GM12878 (cell line): ENCODE data around the gene PPP2R2D. TPM values are rescaled to one million over a fixed set of nuclear protein-coding genes. Genes with fewer than 3 reads are reported as not detected.

Experiments
- ATF7 ChIP-seq: fragments of 450-650 bp; IDR thresholded peaks from 2 replicates; pipeline ENCODE4 v1.6.1; 2016; ENCODE audit warnings: low read depth, mild to moderate bottlenecking
- BCL11A ChIP-seq: IDR thresholded peaks from 2 replicates; pipeline ENCODE4 v1.6.1; 2011; ENCODE audit warnings: low read depth, low read length
- BHLHE40 ChIP-seq, 2 experiments: fragments of 450-650 bp in 1 of 2; IDR thresholded peaks; 2 replicates each; pipeline ENCODE4 v1.6.1; 2011 to 2017; ENCODE audit warnings: low read depth in 2 of 2, borderline replicate concordance in 1 of 2, improper control_type of control experiment in 1 of 2, low read length in 1 of 2, mild to moderate bottlenecking in 1 of 2
- CREB1 ChIP-seq: IDR thresholded peaks from 2 replicates; pipeline ENCODE4 v1.6.1; 2012; ENCODE audit warnings: low read depth, mild to moderate bottlenecking, inconsistent platforms
- CREM ChIP-seq: IDR thresholded peaks from 2 replicates; pipeline ENCODE4 v1.6.1; 2014; ENCODE audit warnings: antibody characterized with exemption, low read depth
- ETV6 ChIP-seq, 2 experiments: fragments of 450-650 bp in 1 of 2; IDR thresholded peaks in 1 of 2; conservative IDR thresholded peaks in 1 of 2; 2 replicates each; pipeline ENCODE4 v1.6.1; 2014; ENCODE audit warnings: antibody characterized with exemption in 1 of 2, borderline replicate concordance in 1 of 2, low read depth in 1 of 2, mild to moderate bottlenecking in 1 of 2, moderate library complexity in 1 of 2
- FOS ChIP-seq: IDR thresholded peaks from 3 replicates; pipeline ENCODE4 v1.6.1; 2011; ENCODE audit warnings: borderline replicate concordance; ENCODE audit not compliant: insufficient read length; ENCODE audit errors: extremely low read depth
- FOXK2 ChIP-seq: fragments of 450-650 bp; IDR thresholded peaks from 2 replicates; pipeline ENCODE4 v1.6.1; 2017; ENCODE audit warnings: mild to moderate bottlenecking, moderate library complexity
- IKZF1 ChIP-seq: fragments of 450-650 bp; conservative IDR thresholded peaks from 2 replicates; pipeline ENCODE4 v1.6.1; 2017; ENCODE audit warnings: antibody characterized with exemption, mild to moderate bottlenecking
- JUNB ChIP-seq: IDR thresholded peaks from 2 replicates; pipeline ENCODE4 v1.6.1; 2016; ENCODE audit warnings: antibody characterized with exemption, mild to moderate bottlenecking
- KDM1A ChIP-seq: fragments of 200-600 bp; sonication (generic); IDR thresholded peaks from 2 replicates; pipeline ENCODE4 v1.6.1; 2016; ENCODE audit warnings: borderline replicate concordance
- MTA3 ChIP-seq: IDR thresholded peaks from 2 replicates; pipeline ENCODE4 v1.6.1; 2012; ENCODE audit warnings: low read length, inconsistent platforms, borderline replicate concordance
- NFIC ChIP-seq: IDR thresholded peaks from 2 replicates; pipeline ENCODE4 v1.6.1; 2012; ENCODE audit warnings: low read depth, mild to moderate bottlenecking, inconsistent platforms, low read length, moderate library complexity
- NFXL1 ChIP-seq: fragments of 450-650 bp; IDR thresholded peaks from 2 replicates; pipeline ENCODE4 v1.6.1; 2017; ENCODE audit warnings: antibody characterized with exemption, mild to moderate bottlenecking, borderline replicate concordance
- STAT3 ChIP-seq: IDR thresholded peaks from 2 replicates; pipeline ENCODE4 v1.6.1; 2011; ENCODE audit warnings: low read depth, low read length, improper control_type of control experiment
- TCF3 ChIP-seq: IDR thresholded peaks from 2 replicates; pipeline ENCODE4 v1.6.1; 2012; ENCODE audit warnings: low read depth, mild to moderate bottlenecking, low read length, borderline replicate concordance; ENCODE audit not compliant: insufficient read depth
- YY1 ChIP-seq: IDR thresholded peaks from 2 replicates; pipeline ENCODE4 v1.6.1; 2011; ENCODE audit warnings: low read depth, mild to moderate bottlenecking, low read length
- ZSCAN29 ChIP-seq: fragments of 450-650 bp; IDR thresholded peaks from 2 replicates; pipeline ENCODE4 v1.6.1; 2017; ENCODE audit warnings: mild to moderate bottlenecking, moderate library complexity
- polyA plus RNA-seq, 11 experiments: library from polyadenylated mRNA; depleted of rRNA in 4 of 11; unstranded in 6 of 11; stranded (reverse) in 5 of 11; fragments of >200 nt; fragmentation: Nextera tagmentation in 4 of 11; fragmentation: Illumina TruSeq in 1 of 11; extraction: Ambion mirVana in 4 of 11; extraction: Trizol in 1 of 11; gene quantifications; 1 replicate in 1 of 11; 2 replicates in 10 of 11; pipeline versions ENCODE4 v1.2.1 to v1.2.3, GENCODE V29; 2011 to 2016; ENCODE audit warnings: inconsistent platforms in 2 of 11, missing spikeins in 2 of 11, low read depth in 1 of 11
- total RNA-seq, 4 experiments: library from RNA; depleted of rRNA in 3 of 4; stranded (reverse); fragments of >200 nt in 3 of 4; fragmentation: Illumina TruSeq in 1 of 4; extraction: Trizol in 1 of 4; gene quantifications; 2 replicates each; pipeline versions ENCODE4 v1.2.1 to v1.2.3, GENCODE V29; 2013 to 2021
- TF ChIP-seq, protein P1 (sequence below): fragments of 450-650 bp; IDR thresholded peaks from 2 replicates; pipeline ENCODE4 v1.6.1; 2016; ENCODE audit warnings: mild to moderate bottlenecking
- TF ChIP-seq, protein P2 (sequence below): fragments of 450-650 bp; formaldehyde crosslinking; IDR thresholded peaks from 2 replicates; pipeline ENCODE4 v1.4.0; 2022; ENCODE audit warnings: mild to moderate bottlenecking, moderate library complexity
- TF ChIP-seq, protein P3 (sequence below): IDR thresholded peaks from 2 replicates; pipeline ENCODE4 v1.6.1; 2012; ENCODE audit warnings: low read length, inconsistent platforms

PPP2R2D gene
- total and polyA plus RNA-seq, 10 of the 15 experiments (the other 5 are each of a cell fraction or from before 2014, with no cell fraction given), result 2.8 to 41.9 (median 21.8) TPM

DNA sequence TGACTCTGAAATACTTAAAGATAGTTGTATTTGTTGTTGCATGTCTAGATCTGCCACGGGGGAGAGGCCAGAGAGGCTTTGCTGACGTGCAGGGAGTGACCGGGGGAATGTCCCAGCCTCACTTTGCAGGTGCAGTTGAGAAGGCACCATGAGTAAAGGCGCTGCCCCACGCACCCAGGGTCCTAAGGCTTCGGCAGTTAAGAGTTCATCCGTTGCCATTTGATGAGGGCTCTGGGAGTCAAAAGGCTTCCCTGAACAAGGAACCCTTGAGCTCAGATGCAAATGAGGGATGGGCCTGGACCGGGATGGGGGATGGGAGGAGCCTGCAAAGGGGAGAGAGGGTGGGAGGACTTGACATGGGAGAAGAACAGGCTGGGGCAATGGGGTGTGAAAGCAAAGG lies 20.4 kb downstream of the PPP2R2D start (continued):
- TF ChIP-seq, protein P1, sequence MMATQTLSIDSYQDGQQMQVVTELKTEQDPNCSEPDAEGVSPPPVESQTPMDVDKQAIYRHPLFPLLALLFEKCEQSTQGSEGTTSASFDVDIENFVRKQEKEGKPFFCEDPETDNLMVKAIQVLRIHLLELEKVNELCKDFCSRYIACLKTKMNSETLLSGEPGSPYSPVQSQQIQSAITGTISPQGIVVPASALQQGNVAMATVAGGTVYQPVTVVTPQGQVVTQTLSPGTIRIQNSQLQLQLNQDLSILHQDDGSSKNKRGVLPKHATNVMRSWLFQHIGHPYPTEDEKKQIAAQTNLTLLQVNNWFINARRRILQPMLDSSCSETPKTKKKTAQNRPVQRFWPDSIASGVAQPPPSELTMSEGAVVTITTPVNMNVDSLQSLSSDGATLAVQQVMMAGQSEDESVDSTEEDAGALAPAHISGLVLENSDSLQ, result peak; percentile 16; the same call in 1 of the 2 replicates
- peak; percentile 64; the same call in 1 of the 2 replicates for TF ChIP-seq CREB1
- no peak for TF ChIP-seq ETV6 (conservative IDR thresholded peaks at IDR 0.05 in 1 of 2, IDR thresholded peaks at IDR 0.05 in 1 of 2; ENCODE audit: borderline replicate concordance in 1 of 2, low read depth in 1 of 2)
- no peak for TF ChIP-seq ZSCAN29
- TF ChIP-seq FOS, result no peak
- 0 out of 2 replicates have a peak, but pooled peaks have one; percentile 14 for TF ChIP-seq BCL11A
- peak; percentile 34; the same call in 1 of the 2 replicates for TF ChIP-seq NFIC
- TF ChIP-seq KDM1A, result no peak
- TF ChIP-seq BHLHE40 (IDR thresholded peaks at IDR 0.05; ENCODE audit: borderline replicate concordance in 1 of 2, low read depth in 2 of 2, low read length in 1 of 2), result peak in 1 of 2 experiments; percentile 33; a peak in 1 of 4 replicates
- TF ChIP-seq, protein P2, sequence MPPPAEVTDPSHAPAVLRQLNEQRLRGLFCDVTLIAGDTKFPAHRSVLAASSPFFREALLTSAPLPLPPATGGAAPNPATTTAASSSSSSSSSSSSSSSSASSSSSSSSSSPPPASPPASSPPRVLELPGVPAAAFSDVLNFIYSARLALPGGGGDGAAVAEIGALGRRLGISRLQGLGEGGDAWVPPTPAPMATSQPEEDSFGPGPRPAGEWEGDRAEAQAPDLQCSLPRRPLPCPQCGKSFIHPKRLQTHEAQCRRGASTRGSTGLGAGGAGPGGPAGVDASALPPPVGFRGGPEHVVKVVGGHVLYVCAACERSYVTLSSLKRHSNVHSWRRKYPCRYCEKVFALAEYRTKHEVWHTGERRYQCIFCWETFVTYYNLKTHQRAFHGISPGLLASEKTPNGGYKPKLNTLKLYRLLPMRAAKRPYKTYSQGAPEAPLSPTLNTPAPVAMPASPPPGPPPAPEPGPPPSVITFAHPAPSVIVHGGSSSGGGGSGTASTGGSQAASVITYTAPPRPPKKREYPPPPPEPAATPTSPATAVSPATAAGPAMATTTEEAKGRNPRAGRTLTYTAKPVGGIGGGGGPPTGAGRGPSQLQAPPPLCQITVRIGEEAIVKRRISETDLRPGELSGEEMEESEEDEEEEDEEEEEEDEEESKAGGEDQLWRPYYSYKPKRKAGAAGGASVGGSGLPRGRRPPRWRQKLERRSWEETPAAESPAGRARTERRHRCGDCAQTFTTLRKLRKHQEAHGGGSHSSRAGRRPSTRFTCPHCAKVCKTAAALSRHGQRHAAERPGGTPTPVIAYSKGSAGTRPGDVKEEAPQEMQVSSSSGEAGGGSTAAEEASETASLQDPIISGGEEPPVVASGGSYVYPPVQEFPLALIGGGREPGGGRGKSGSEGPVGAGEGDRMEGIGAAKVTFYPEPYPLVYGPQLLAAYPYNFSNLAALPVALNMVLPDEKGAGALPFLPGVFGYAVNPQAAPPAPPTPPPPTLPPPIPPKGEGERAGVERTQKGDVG (CRISPR knock-in tag), result no peak
- TF ChIP-seq JUNB, result no peak
- TF ChIP-seq MTA3, result no peak
- TF ChIP-seq YY1, result 0 out of 2 replicates have a peak, but pooled peaks have one; percentile 15
- TF ChIP-seq IKZF1, result no peak
- TF ChIP-seq NFXL1, result no peak
- TF ChIP-seq, protein P3, sequence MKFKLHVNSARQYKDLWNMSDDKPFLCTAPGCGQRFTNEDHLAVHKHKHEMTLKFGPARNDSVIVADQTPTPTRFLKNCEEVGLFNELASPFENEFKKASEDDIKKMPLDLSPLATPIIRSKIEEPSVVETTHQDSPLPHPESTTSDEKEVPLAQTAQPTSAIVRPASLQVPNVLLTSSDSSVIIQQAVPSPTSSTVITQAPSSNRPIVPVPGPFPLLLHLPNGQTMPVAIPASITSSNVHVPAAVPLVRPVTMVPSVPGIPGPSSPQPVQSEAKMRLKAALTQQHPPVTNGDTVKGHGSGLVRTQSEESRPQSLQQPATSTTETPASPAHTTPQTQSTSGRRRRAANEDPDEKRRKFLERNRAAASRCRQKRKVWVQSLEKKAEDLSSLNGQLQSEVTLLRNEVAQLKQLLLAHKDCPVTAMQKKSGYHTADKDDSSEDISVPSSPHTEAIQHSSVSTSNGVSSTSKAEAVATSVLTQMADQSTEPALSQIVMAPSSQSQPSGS, result no peak
- no peak for TF ChIP-seq FOXK2
- peak; percentile 78 for TF ChIP-seq CREM
- TF ChIP-seq TCF3, result no peak
- no peak for TF ChIP-seq STAT3
- TF ChIP-seq ATF7, result no peak
- TF ChIP-seq, all 136 proteins: peak for 15
